H4 (cell line): ENCODE data around the gene RELT. TPM values are rescaled to one million over a fixed set of nuclear protein-coding genes. Genes with fewer than 3 reads are reported as not detected.
"Not testable (repeated sequence)": the region's sequence is repeated elsewhere in the genome, so short reads cannot be mapped to it uniquely, and the experiment has no call there.

Source experiments
- DNase-seq: peaks from one replicate; pipeline ENCODE4 v3.0.0-alpha.2; 2015; ENCODE audit warnings: low spot score
- total RNA-seq: library from RNA; depleted of rRNA; stranded (reverse); fragments of >200 nt; shearing (Covaris generic); gene quantifications from 2 replicates; pipeline ENCODE4 v1.2.3, GENCODE V29; 2014; rRNA removed

Gene RELT
- total RNA-seq, 1 experiment from 2014 or later: 2.1 TPM

- DNase-seq: no peak
Observed at GRCh38 chr11:73428699-73429098, 52.5 kb downstream of the RELT start.

GRCh38 chr11:73429121-73429750, 53.0 kb downstream of the RELT start:
- no peak for DNase-seq

GRCh38 chr11:73430326-73430725, 54.1 kb downstream of the RELT start:
- no peak for DNase-seq

GRCh38 chr11:73431396-73431795, 55.2 kb downstream of the RELT start:
- DNase-seq: no peak

- not testable (repeated sequence) for DNase-seq
Observed at GRCh38 chr11:73436859-73437258, 60.7 kb downstream of the RELT start.

- no peak for DNase-seq
Observed at GRCh38 chr11:73439002-73439843, 63.0 kb downstream of the RELT start.

GRCh38 chr11:73445980-73446379, 69.8 kb downstream of the RELT start:
- DNase-seq: no peak

GRCh38 chr11:73446766-73447165, 70.6 kb downstream of the RELT start:
- no peak for DNase-seq

Other genes starting within 250 kb of the RELT start
- gene FCHSD2, start 234.1 kb upstream of the RELT start, total RNA-seq: 3.7 and 5.0 TPM in 2 replicates
- not detected in 2 replicates for gene P2RY2, start 158.1 kb upstream of the RELT start, total RNA-seq
- 2.5 and 2.7 TPM in 2 replicates for gene P2RY6, start 104.1 kb upstream of the RELT start, total RNA-seq
- gene ARHGEF17, start 68.1 kb upstream of the RELT start, total RNA-seq: 3.3 and 3.9 TPM in 2 replicates
- gene FAM168A, start 221.7 kb downstream of the RELT start, total RNA-seq: 8.9 and 14.6 TPM in 2 replicates